B cell (primary cell): ENCODE results near the gene ZMYND12. TPM values are rescaled to one million over a fixed set of nuclear protein-coding genes. Genes with fewer than 3 reads are reported as not detected.

Experiments used
- ATAC-seq: fragments of 200-7000 bp; cut with Tn5 transposase; one replicate; pipeline ENCODE4 v1.10.0; 2021; ENCODE audit warnings: low read depth, mild to moderate bottlenecking, moderate number of reproducible peaks, moderate library complexity
- CTCF ChIA-PET: fragments of 350-600 bp; sonication (Branson Sonifier 250); formaldehyde crosslinking; loops from one replicate; lab custom pipeline; 2021; ENCODE audit warnings: antibody characterized with exemption, inconsistent platforms; lab: Charles Lee
- POLR2A ChIA-PET: fragments of 350-600 bp; sonication (Branson Sonifier 250); formaldehyde crosslinking; loops from one replicate; lab custom pipeline; 2021; ENCODE audit warnings: antibody characterized with exemption; lab: Charles Lee
- DNase-seq: peaks from one replicate; pipeline ENCODE4 v3.0.0; 2013
- H2AFZ ChIP-seq: 2 replicates; pipeline ENCODE4 v1.6.1; 2012; ENCODE audit warnings: mild to moderate bottlenecking, low read depth, low read length; ENCODE audit not compliant: insufficient read depth, poor library complexity, severe bottlenecking
- H3K27ac ChIP-seq, 2 donors: 1 replicate in 1 of 2; 2 replicates in 1 of 2; pipeline ENCODE4 v1.5.1; 2012 to 2013; ENCODE audit warnings: low read length in 2 of 2, mild to moderate bottlenecking in 2 of 2, moderate library complexity in 1 of 2
- H3K27me3 ChIP-seq, 4 experiments: fragments of 200-600 bp in 1 of 4; sonication (generic) in 1 of 4; replicated peaks in 1 of 4; 1 replicate in 2 of 4; 2 replicates in 2 of 4; pipeline versions ENCODE4 v1.6.1 to v1.7.0; 2013 to 2016; ENCODE audit warnings: low read length in 3 of 4, mild to moderate bottlenecking in 2 of 4, mixed read lengths in 1 of 4, moderate library complexity in 1 of 4; ENCODE audit not compliant: insufficient read depth in 4 of 4, control insufficient read depth in 3 of 4; ENCODE audit errors: control extremely low read depth in 1 of 4
- H3K36me3 ChIP-seq, 2 experiments: replicated peaks in 1 of 2; 1 replicate in 1 of 2; 2 replicates in 1 of 2; pipeline versions ENCODE4 v1.6.1 to v1.7.1; 2013; ENCODE audit warnings: low read length in 1 of 2; ENCODE audit not compliant: insufficient read depth in 2 of 2, control insufficient read depth in 1 of 2; ENCODE audit errors: control extremely low read depth in 1 of 2, extremely low read depth in 1 of 2
- H3K4me1 ChIP-seq, 2 donors: fragments of 200-600 bp in 1 of 2; sonication (generic) in 1 of 2; 1 replicate in 1 of 2; 2 replicates in 1 of 2; pipeline versions ENCODE4 v1.5.1 to v1.6.1; 2013 to 2017; ENCODE audit warnings: low read length in 2 of 2; ENCODE audit not compliant: control insufficient read depth in 2 of 2, insufficient read depth in 2 of 2
- H3K4me2 ChIP-seq: replicated peaks from 2 replicates; pipeline ENCODE3; 2012; ENCODE audit warnings: mild to moderate bottlenecking, low read depth, low read length; ENCODE audit not compliant: poor library complexity, severe bottlenecking
- H3K4me3 ChIP-seq, 5 experiments: fragments of 200-600 bp in 1 of 5; sonication (generic) in 1 of 5; 1 replicate in 3 of 5; 2 replicates in 2 of 5; pipeline versions ENCODE4 v1.5.1 to v1.7.0; 2011 to 2016; ENCODE audit warnings: low read length in 4 of 5, mild to moderate bottlenecking in 4 of 5, low read depth in 2 of 5, control low read depth in 1 of 5, moderate library complexity in 1 of 5; ENCODE audit not compliant: insufficient read depth in 1 of 5; ENCODE audit errors: control extremely low read depth in 1 of 5, extremely low read depth in 1 of 5
- H3K79me2 ChIP-seq: fragments of 200-600 bp; sonication (generic); one replicate; pipeline ENCODE4 v1.6.0; 2016; ENCODE audit warnings: low read length; ENCODE audit not compliant: control insufficient read depth, insufficient read depth
- H3K9ac ChIP-seq: fragments of 200-600 bp; sonication (generic); 2 replicates; pipeline ENCODE4 v1.6.1; 2017; ENCODE audit warnings: mild to moderate bottlenecking, low read length, moderate library complexity
- H3K9me3 ChIP-seq, 3 donors: one replicate each; pipeline versions ENCODE4 v1.6.1 to v1.7.1; 2013; ENCODE audit warnings: low read length in 2 of 3; ENCODE audit not compliant: control insufficient read depth in 2 of 3, insufficient read depth in 1 of 3; ENCODE audit errors: control extremely low read depth in 1 of 3
- H4K20me1 ChIP-seq: 2 replicates; pipeline ENCODE4 v1.6.0; 2012; ENCODE audit warnings: mild to moderate bottlenecking, low read length; ENCODE audit not compliant: insufficient read depth, control insufficient read depth, poor library complexity, severe bottlenecking
- H3K27ac Mint-ChIP-seq: one replicate; pipeline ENCODE4 v1.8.0; 2021; ENCODE audit warnings: mixed read lengths
- H3K27me3 Mint-ChIP-seq: one replicate; pipeline ENCODE4 v1.8.0; 2021; ENCODE audit warnings: mixed read lengths
- H3K4me1 Mint-ChIP-seq: one replicate; pipeline ENCODE4 v1.8.0; 2021; ENCODE audit warnings: mixed read lengths
- H3K4me3 Mint-ChIP-seq: one replicate; pipeline ENCODE4 v1.8.0; 2021; ENCODE audit warnings: mixed read lengths
- H3K9me3 Mint-ChIP-seq: one replicate; pipeline ENCODE4 v1.8.0; 2022; ENCODE audit warnings: mixed read lengths; ENCODE audit not compliant: insufficient read depth
- CTCF ChIP-seq: fragments of 200-600 bp; IDR thresholded peaks from one replicate; pipeline ENCODE4 v1.8.0; 2022; ENCODE audit warnings: antibody characterized with exemption, mild to moderate bottlenecking
- EZH2 ChIP-seq: IDR thresholded peaks from 2 replicates; pipeline ENCODE4 v1.6.1; 2012; ENCODE audit warnings: borderline replicate concordance, low read depth, mild to moderate bottlenecking, moderate library complexity, low read length; ENCODE audit not compliant: insufficient read depth, poor library complexity, severe bottlenecking
- WGBS: methylation state at CpG from one replicate; pipeline ENCODE4 v1.1.5; 2013; ENCODE audit warnings: missing lambda C conversion rate; ENCODE audit not compliant: insufficient coverage; 5-methylcytosine and 5-hydroxymethylcytosine counted together
- intact Hi-C: fragments of 100-400 bp; cut with micrococcal nuclease; formaldehyde crosslinking; loops from one replicate; pipeline ENCODE4 v1.10.0; 2022
- polyA plus RNA-seq: library from polyadenylated mRNA; depleted of rRNA; stranded (reverse); fragments of >200 nt; gene quantifications from 2 replicates; pipeline ENCODE4 v1.2.3, GENCODE V29; 2012
- total RNA-seq, 2 donors: library from RNA; stranded (reverse); fragments of 120-200 nt in 1 of 2; gene quantifications; 1 replicate in 1 of 2; 2 replicates in 1 of 2; pipeline versions ENCODE4 v1.2.3 to v1.2.4, GENCODE V29; 2013 to 2022

Gene ZMYND12
- total and polyA plus RNA-seq, 2 donors (not counting 1 experiment from before 2014, with no cell fraction given), result 0.34 to 0.79 TPM

GRCh38 chr1:42420911-42421585 is 34.8 kb downstream of the ZMYND12 start:
- no peaks in the 10 kb centered on the region for H3K36me3 ChIP-seq
- H2AFZ ChIP-seq, result no peak overlapping the region
- H3K4me1 Mint-ChIP-seq, result no peaks in the 10 kb centered on the region
- no peaks in the 10 kb centered on the region for H3K27me3 ChIP-seq
- no peaks in the 10 kb centered on the region for H3K9me3 ChIP-seq
- WGBS, result 39% methylated on average over 10 of the region's 10 CpGs
- ATAC-seq, result no peak
- POLR2A ChIA-PET, result no interaction called here
- H3K4me2 ChIP-seq, result no peak overlapping the region
- CTCF ChIA-PET, result interaction anchor here (1.2 kb wide), 1 partner anchor 1514 kb away, joined by 3 read pairs; no protein-coding TSS in a partner anchor
- DNase-seq, result no peak
- H3K4me3 Mint-ChIP-seq, result no peak overlapping the region
- H3K4me1 ChIP-seq, result no peaks in the 10 kb centered on the region
- no peak overlapping the region for H3K27ac ChIP-seq
- no peaks in the 10 kb centered on the region for H4K20me1 ChIP-seq
- intact Hi-C loops, result no loop called here
- H3K27me3 Mint-ChIP-seq, result peaks cover 20% of the 10 kb centered on the region
- H3K9me3 Mint-ChIP-seq, result no peaks in the 10 kb centered on the region
- no peak overlapping the region for H3K27ac Mint-ChIP-seq
- no peak overlapping the region for H3K9ac ChIP-seq
- no peaks in the 10 kb centered on the region for H3K79me2 ChIP-seq
- TF ChIP-seq CTCF (no peak), EZH2 (no peak)
- H3K4me3 ChIP-seq, result no peak overlapping the region

- 93% methylated on average over 3 of the region's 7 CpGs for WGBS
- peaks cover 20% of the 10 kb centered on the region for H3K27me3 Mint-ChIP-seq
These were observed 35.7 kb downstream of the ZMYND12 start for GRCh38 chr1:42420121-42420520.

More at GRCh38 chr1:42420121-42420520, 35.7 kb downstream of the ZMYND12 start:
- ChIA-PET CTCF (no interaction called here), POLR2A (no interaction called here)
- no peak overlapping the region for H3K4me2 ChIP-seq
- H3K9ac ChIP-seq, result no peak overlapping the region
- H3K36me3 ChIP-seq, result no peaks in the 10 kb centered on the region
- no peaks in the 10 kb centered on the region for H3K4me1 Mint-ChIP-seq
- ATAC-seq (no peak), DNase-seq (no peak)
- intact Hi-C loops, result no loop called here
- no peak overlapping the region for H3K27ac Mint-ChIP-seq
- H3K27me3 ChIP-seq, result no peaks in the 10 kb centered on the region
- H2AFZ ChIP-seq, result no peak overlapping the region
- no peaks in the 10 kb centered on the region for H3K4me1 ChIP-seq
- H3K27ac ChIP-seq, result no peak overlapping the region
- no peaks in the 10 kb centered on the region for H4K20me1 ChIP-seq
- no peaks in the 10 kb centered on the region for H3K9me3 ChIP-seq
- TF ChIP-seq EZH2, result no peak
- TF ChIP-seq CTCF, result no peak
- no peaks in the 10 kb centered on the region for H3K9me3 Mint-ChIP-seq
- H3K4me3 ChIP-seq, result no peak overlapping the region
- H3K4me3 Mint-ChIP-seq, result no peak overlapping the region
- no peaks in the 10 kb centered on the region for H3K79me2 ChIP-seq
